Breast epithelium (tissue), 3 donors: ENCODE measurements around the gene CLSTN2.

Experiments
- POLR2A ChIP-seq: fragments of 450-650 bp; IDR thresholded peaks from one replicate; pipeline ENCODE4 v1.6.1; 2016; ENCODE audit warnings: antibody characterized with exemption, mild to moderate bottlenecking, moderate library complexity
- POLR2AphosphoS5 ChIP-seq, 3 donors: sonication (generic); formaldehyde crosslinking; IDR thresholded peaks; one replicate each; pipeline ENCODE4 v1.6.1; 2017; ENCODE audit warnings: antibody characterized with exemption in 3 of 3
- TF ChIP-seq, protein P1 (sequence below), 3 donors: fragments of 450-650 bp; IDR thresholded peaks; one replicate each; pipeline ENCODE4 v1.5.1; 2016 to 2017; ENCODE audit warnings: antibody characterized with exemption in 3 of 3, mild to moderate bottlenecking in 3 of 3, moderate library complexity in 3 of 3

DNA sequence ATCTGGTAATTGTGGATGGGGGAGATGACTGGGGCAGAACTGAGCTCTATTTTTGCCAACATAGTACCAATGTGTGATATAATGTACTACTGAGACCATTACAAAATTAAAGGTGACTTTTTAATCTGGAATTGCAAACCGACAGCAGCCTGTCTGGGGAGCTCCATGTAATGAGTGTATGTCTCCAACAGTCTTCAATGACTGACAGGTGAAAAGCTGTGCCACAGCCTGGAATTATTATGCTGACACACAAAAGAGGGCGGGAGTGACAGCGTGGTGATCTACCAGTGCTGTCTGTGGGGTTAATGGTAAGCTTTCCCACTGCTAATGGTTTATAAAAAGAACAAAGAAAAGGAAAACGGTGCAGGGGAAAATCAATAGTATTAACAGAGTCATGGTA lies 143.4 kb downstream of the CLSTN2 start:
- TF ChIP-seq POLR2A, result no peak
- TF ChIP-seq, protein P1, sequence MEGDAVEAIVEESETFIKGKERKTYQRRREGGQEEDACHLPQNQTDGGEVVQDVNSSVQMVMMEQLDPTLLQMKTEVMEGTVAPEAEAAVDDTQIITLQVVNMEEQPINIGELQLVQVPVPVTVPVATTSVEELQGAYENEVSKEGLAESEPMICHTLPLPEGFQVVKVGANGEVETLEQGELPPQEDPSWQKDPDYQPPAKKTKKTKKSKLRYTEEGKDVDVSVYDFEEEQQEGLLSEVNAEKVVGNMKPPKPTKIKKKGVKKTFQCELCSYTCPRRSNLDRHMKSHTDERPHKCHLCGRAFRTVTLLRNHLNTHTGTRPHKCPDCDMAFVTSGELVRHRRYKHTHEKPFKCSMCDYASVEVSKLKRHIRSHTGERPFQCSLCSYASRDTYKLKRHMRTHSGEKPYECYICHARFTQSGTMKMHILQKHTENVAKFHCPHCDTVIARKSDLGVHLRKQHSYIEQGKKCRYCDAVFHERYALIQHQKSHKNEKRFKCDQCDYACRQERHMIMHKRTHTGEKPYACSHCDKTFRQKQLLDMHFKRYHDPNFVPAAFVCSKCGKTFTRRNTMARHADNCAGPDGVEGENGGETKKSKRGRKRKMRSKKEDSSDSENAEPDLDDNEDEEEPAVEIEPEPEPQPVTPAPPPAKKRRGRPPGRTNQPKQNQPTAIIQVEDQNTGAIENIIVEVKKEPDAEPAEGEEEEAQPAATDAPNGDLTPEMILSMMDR (IDR thresholded peaks at IDR 0.05), result no peak
- no peak for TF ChIP-seq POLR2AphosphoS5 (IDR thresholded peaks at IDR 0.05)
